Measurements from ENCODE around the gene DIP2C.

DIP2C gene

DNA sequence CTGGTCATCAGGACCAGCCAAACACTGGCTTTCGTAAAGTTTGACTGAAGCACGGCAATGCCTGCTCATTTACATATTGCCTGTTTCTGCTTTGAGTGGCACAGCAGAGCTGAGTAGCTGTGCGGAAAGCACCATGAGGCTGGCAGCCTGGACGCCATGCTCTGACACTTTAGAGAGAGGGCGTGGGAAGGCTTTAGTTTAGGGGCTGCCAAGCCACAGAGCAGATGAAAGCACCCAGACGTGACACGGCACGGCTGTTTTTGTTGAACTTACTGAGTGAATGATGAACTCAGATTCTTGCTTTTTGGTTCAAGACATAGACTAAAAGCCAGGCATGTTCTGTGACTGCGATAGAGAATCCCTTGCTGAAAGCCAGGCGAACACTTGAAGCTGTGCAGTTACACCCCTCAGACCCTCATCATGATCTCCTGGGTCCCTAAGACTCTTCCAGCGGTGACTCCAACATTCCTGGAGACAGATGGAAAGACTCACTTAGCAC is 372.1 kb downstream of the DIP2C start:
- TF ChIP-seq, protein P1, sequence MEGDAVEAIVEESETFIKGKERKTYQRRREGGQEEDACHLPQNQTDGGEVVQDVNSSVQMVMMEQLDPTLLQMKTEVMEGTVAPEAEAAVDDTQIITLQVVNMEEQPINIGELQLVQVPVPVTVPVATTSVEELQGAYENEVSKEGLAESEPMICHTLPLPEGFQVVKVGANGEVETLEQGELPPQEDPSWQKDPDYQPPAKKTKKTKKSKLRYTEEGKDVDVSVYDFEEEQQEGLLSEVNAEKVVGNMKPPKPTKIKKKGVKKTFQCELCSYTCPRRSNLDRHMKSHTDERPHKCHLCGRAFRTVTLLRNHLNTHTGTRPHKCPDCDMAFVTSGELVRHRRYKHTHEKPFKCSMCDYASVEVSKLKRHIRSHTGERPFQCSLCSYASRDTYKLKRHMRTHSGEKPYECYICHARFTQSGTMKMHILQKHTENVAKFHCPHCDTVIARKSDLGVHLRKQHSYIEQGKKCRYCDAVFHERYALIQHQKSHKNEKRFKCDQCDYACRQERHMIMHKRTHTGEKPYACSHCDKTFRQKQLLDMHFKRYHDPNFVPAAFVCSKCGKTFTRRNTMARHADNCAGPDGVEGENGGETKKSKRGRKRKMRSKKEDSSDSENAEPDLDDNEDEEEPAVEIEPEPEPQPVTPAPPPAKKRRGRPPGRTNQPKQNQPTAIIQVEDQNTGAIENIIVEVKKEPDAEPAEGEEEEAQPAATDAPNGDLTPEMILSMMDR (IDR thresholded peaks at IDR 0.05; ENCODE audit: extremely low read depth, insufficient read depth, missing control alignments): no peak
- in situ Hi-C loops (cut with MboI; ENCODE audit: low pct_unique_long_range_greater_than_20kb, low sequenced_read_pairs, unreplicated experiment): no loop called here
- peak; percentile 78 for DNase-seq (ENCODE audit: low spot score)

DNA sequence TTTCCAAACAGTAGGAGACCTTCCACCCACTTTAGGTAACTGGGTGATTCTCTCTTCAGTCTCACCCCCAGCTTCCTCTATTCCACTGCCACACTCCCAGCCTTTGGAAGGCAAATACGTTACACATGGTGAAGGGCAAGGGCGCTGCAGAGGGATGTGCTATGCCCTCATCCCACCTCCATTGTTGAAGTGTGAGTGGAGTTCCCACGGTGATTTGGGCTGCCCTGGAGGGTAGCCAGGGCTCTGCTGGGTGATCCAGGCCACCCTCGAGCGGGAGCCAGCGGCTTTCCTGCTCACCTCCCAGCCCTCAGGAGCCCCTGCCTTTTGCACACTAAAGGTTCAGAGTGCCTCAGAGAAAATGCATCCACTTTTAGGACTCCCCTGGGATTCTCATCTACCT is 373.1 kb downstream of the DIP2C start:
- no peak for DNase-seq (ENCODE audit: low spot score)
- TF ChIP-seq, protein P1 (IDR thresholded peaks at IDR 0.05; ENCODE audit: extremely low read depth, insufficient read depth, missing control alignments): no peak
- in situ Hi-C loops (cut with MboI; ENCODE audit: low pct_unique_long_range_greater_than_20kb, low sequenced_read_pairs, unreplicated experiment): no loop called here

DNA sequence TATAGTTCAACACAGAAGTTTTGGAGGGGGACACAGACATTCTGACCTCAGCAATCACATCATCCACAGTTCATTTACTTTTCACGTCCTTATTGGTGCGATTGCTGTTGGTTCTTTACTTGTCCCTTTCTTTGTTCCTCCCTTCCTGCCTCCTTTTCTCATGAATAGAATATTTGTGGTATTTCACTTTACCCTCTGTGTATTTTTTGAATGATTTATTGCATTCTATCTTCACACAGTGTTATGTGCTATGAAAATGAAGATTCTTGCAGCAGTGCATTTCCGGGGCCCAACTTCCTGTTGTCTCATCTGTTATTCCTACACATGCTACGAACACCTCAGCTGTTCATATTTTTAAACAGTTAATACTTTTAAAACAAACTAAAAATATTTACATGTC is 374.6 kb downstream of the DIP2C start:
- in situ Hi-C loops (cut with MboI; ENCODE audit: low pct_unique_long_range_greater_than_20kb, low sequenced_read_pairs, unreplicated experiment): no loop called here
- no peak for DNase-seq (ENCODE audit: low spot score)
- TF ChIP-seq, protein P1 (IDR thresholded peaks at IDR 0.05; ENCODE audit: extremely low read depth, insufficient read depth, missing control alignments): no peak

DNA sequence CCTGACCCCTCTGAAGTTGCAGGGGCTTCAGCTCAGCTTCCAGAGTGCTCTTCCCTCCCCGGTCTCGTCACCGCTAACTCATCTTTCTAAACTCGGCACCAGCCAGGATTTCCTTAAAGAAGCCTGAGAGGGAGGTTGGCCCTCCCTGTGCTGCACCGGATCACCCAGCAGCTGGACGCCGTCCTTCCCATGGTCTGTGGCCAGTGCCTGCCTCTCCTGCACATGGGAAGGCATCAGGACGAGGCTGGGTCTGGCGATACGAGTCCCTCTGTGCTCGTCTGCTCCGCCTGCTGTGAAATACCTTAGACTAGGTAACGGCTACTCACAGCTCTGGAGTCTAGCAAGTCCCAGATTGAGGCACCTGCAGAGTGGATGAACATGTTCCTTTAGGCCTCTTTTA is 375.1 kb downstream of the DIP2C start:
- TF ChIP-seq, protein P1 (IDR thresholded peaks at IDR 0.05; ENCODE audit: extremely low read depth, insufficient read depth, missing control alignments): no peak
- DNase-seq (ENCODE audit: low spot score): no peak
- in situ Hi-C loops (cut with MboI; ENCODE audit: low pct_unique_long_range_greater_than_20kb, low sequenced_read_pairs, unreplicated experiment): no loop called here

DNA sequence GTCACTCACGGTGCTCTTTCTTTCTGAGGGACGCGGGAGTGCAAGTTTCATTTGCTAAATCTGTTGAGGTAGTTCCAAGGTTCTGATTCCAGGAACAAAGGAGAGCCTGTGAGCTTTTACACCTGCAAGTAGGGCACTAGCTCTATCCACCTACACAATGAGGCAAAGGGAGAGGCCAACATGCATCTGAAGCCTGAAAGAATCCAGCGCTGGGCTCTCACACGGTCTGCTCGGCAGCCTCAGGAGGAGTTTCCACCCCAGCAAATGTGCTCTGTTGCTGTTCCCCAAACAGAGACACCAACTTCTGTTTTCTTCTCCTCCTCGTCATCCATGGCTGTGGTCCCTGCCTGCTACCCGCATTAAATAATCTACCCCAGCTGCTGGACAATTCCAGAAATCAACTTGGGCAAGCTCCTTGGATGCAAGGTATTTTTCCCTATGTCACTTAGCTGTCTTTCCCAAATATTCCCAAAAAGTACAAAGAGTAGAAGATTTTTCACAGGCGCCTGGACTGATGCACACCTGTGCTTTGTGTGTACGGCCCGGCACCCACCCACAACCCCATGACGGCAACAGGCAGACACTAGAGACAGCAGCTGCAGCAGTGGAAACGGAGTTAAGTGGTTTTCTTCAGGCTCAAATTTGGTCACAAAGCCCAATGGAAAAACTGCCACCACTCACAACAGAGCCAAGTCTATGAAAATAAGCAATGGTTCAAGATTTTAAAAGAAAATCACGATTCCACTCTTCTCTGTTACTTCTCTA is 377.4 kb downstream of the DIP2C start:
- peak; percentile 40 for DNase-seq (ENCODE audit: low spot score)
- TF ChIP-seq, protein P1 (IDR thresholded peaks at IDR 0.05; ENCODE audit: extremely low read depth, insufficient read depth, missing control alignments): no peak
- in situ Hi-C loops (cut with MboI; ENCODE audit: low pct_unique_long_range_greater_than_20kb, low sequenced_read_pairs, unreplicated experiment): no loop called here

DNA sequence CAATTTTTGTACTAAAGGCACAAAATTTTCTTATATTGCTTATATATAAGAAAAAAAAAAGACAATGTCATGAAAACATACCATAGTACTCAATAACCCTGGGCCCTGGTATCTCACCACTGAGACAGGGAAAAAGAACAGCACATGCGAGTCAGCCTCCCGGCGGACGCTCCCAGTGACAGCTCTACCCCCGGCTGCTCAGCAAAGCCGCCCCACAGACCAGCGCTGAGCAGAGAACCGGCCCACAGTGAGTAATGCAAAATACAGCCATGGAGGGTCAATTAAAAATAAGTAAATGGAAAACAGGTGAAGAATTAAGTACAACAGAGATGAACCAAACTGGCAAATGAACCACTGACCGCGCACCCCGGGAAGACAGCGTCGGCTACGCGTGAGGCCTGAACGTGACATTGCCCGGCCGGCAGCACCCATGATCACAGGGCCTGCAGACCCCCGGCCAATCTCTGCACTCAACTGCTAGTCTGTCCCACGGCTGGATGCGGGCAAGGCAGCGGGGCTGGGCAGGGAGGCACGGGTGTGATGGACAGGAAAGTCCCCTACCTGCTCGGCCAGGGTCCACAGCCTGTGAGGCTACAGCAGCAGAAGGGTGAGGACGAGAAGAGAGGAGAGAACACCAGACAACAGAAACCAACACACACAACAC is 378.4 kb downstream of the DIP2C start:
- TF ChIP-seq, protein P1 (IDR thresholded peaks at IDR 0.05; ENCODE audit: extremely low read depth, insufficient read depth, missing control alignments): no peak
- in situ Hi-C loops (cut with MboI; ENCODE audit: low pct_unique_long_range_greater_than_20kb, low sequenced_read_pairs, unreplicated experiment): no loop called here
- no peak for DNase-seq (ENCODE audit: low spot score)
